Sigmoid colon (tissue), 3 donors: ENCODE data around the gene RELL1.

Source experiments
- CTCF ChIP-seq, 4 experiments: fragments of 450-650 bp in 3 of 4; fragments of 200-600 bp in 1 of 4; IDR thresholded peaks; one replicate each; pipeline ENCODE4 v1.5.1; 2016 to 2019; ENCODE audit warnings: antibody characterized with exemption in 4 of 4, mild to moderate bottlenecking in 3 of 4, moderate library complexity in 2 of 4
- POLR2A ChIP-seq, 2 donors: fragments of 450-650 bp; IDR thresholded peaks; one replicate each; pipeline ENCODE4 v1.6.1; 2016; ENCODE audit warnings: antibody characterized with exemption in 2 of 2, mild to moderate bottlenecking in 2 of 2, moderate library complexity in 2 of 2

GRCh38 chr4:37641886-37642849 is 44.0 kb downstream of the RELL1 start:
- TF ChIP-seq CTCF (IDR thresholded peaks at IDR 0.05) = no peak
- no peak for TF ChIP-seq POLR2A (IDR thresholded peaks at IDR 0.05)
